ENCODE measurements around the gene HNRNPM.

Gene HNRNPM

GRCh38 chr19:8505680-8506401 lies 61.1 kb downstream of the HNRNPM start:
- H3K79me2 ChIP-seq (ENCODE audit: low read length): no peaks in the 10 kb centered on the region
- H3F3A ChIP-seq (ENCODE audit: insufficient read depth, low read length): no peaks in the 10 kb centered on the region
- no peaks in the 10 kb centered on the region for H3K4me1 ChIP-seq (ENCODE audit: low read length)
- peak overlapping the region; percentile 33; the same call in 1 of the 2 replicates for H3K9ac ChIP-seq (ENCODE audit: low read length)
- no peaks in the 10 kb centered on the region for H3K9me2 ChIP-seq (replicated peaks; ENCODE audit: insufficient read depth, low read length)
- peaks cover 21% of the 10 kb centered on the region for H3K27me3 ChIP-seq (replicated peaks; ENCODE audit: insufficient read depth, low read length)
- peak overlapping the region; percentile 87 for H2AFZ ChIP-seq (ENCODE audit: low read length)
- H3K4me3 ChIP-seq (ENCODE audit: low read length): peak overlapping the region; percentile 69
- H3K36me3 ChIP-seq (replicated peaks; ENCODE audit: insufficient read depth, low read length): no peaks in the 10 kb centered on the region
- peak; percentile 55 for DNase-seq
- H4K20me1 ChIP-seq (ENCODE audit: insufficient read depth, low read length): no peaks in the 10 kb centered on the region
- no peaks in the 10 kb centered on the region for H3K9me3 ChIP-seq (replicated peaks; ENCODE audit: insufficient read depth, low read length)
- H3K27ac ChIP-seq (ENCODE audit: low read length): no peak overlapping the region
- H3K4me2 ChIP-seq (ENCODE audit: low read depth, low read length): peak overlapping the region; percentile 97
- TF ChIP-seq EZH2phosphoT487 (IDR thresholded peaks at IDR 0.05; ENCODE audit: low read length) (no peak), EZH2 (optimal IDR thresholded peaks at IDR 0.05; ENCODE audit: low read depth, low read length) (no peak), CTCF (IDR thresholded peaks at IDR 0.05; ENCODE audit: low read length) (peak; percentile 81)

- peak overlapping the region; percentile 33; the same call in 1 of the 2 replicates for H3K9ac ChIP-seq (ENCODE audit: low read length)
- DNase-seq: no peak
- H3K36me3 ChIP-seq (replicated peaks; ENCODE audit: insufficient read depth, low read length): no peaks in the 10 kb centered on the region
- H3K4me1 ChIP-seq (ENCODE audit: low read length): no peaks in the 10 kb centered on the region
- no peaks in the 10 kb centered on the region for H3K9me2 ChIP-seq (replicated peaks; ENCODE audit: insufficient read depth, low read length)
- peaks cover 16% of the 10 kb centered on the region for H3K27me3 ChIP-seq (replicated peaks; ENCODE audit: insufficient read depth, low read length)
- no peaks in the 10 kb centered on the region for H4K20me1 ChIP-seq (ENCODE audit: insufficient read depth, low read length)
- peak overlapping the region; percentile 87 for H2AFZ ChIP-seq (ENCODE audit: low read length)
- peak overlapping the region; percentile 69 for H3K4me3 ChIP-seq (ENCODE audit: low read length)
- TF ChIP-seq EZH2 (optimal IDR thresholded peaks at IDR 0.05; ENCODE audit: low read depth, low read length) (no peak), EZH2phosphoT487 (IDR thresholded peaks at IDR 0.05; ENCODE audit: low read length) (no peak), CTCF (IDR thresholded peaks at IDR 0.05; ENCODE audit: low read length) (peak; percentile 14; the same call in 1 of the 2 replicates)
- H3K79me2 ChIP-seq (ENCODE audit: low read length): no peaks in the 10 kb centered on the region
- H3F3A ChIP-seq (ENCODE audit: insufficient read depth, low read length): no peaks in the 10 kb centered on the region
- H3K4me2 ChIP-seq (ENCODE audit: low read depth, low read length): peak overlapping the region; percentile 97
- no peak overlapping the region for H3K27ac ChIP-seq (ENCODE audit: low read length)
- H3K9me3 ChIP-seq (replicated peaks; ENCODE audit: insufficient read depth, low read length): no peaks in the 10 kb centered on the region
Measured at GRCh38 chr19:8506402-8506957, 61.7 kb downstream of the HNRNPM start.

- Histone ChIP-seq H3K4me3 (ENCODE audit: low read length) (no peak overlapping the region), H2AFZ (ENCODE audit: low read length) (no peak overlapping the region), H3K4me1 (ENCODE audit: low read length) (no peaks in the 10 kb centered on the region), H3K4me2 (ENCODE audit: low read depth, low read length) (no peak overlapping the region), H3K36me3 (replicated peaks; ENCODE audit: insufficient read depth, low read length) (no peaks in the 10 kb centered on the region), H3K9ac (ENCODE audit: low read length) (no peak overlapping the region), H3K9me3 (replicated peaks; ENCODE audit: insufficient read depth, low read length) (no peaks in the 10 kb centered on the region), H3K27me3 (replicated peaks; ENCODE audit: insufficient read depth, low read length) (peaks cover 5% of the 10 kb centered on the region; the same call in 1 of the 2 replicates), H3F3A (ENCODE audit: insufficient read depth, low read length) (no peaks in the 10 kb centered on the region), H4K20me1 (ENCODE audit: insufficient read depth, low read length) (no peaks in the 10 kb centered on the region), H3K27ac (ENCODE audit: low read length) (no peak overlapping the region), H3K9me2 (replicated peaks; ENCODE audit: insufficient read depth, low read length) (no peaks in the 10 kb centered on the region), H3K79me2 (ENCODE audit: low read length) (no peaks in the 10 kb centered on the region)
- TF ChIP-seq EZH2phosphoT487 (IDR thresholded peaks at IDR 0.05; ENCODE audit: low read length): no peak
- TF ChIP-seq CTCF (IDR thresholded peaks at IDR 0.05; ENCODE audit: low read length): no peak
- no peak for TF ChIP-seq EZH2 (optimal IDR thresholded peaks at IDR 0.05; ENCODE audit: low read depth, low read length)
- DNase-seq: no peak
Measured at GRCh38 chr19:8510589-8511115, 65.9 kb downstream of the HNRNPM start.
